Stimulated activated CD4-positive, alpha-beta T cell treated with anti-CD3 and anti-CD28 coated beads, Interleukin-12 subunit alpha, Interleukin-12 subunit beta, amount 100 ng/mL, for 4 hours (primary cell): ENCODE data around the gene AFAP1.

ENCODE experiments used
- DNase-seq: peaks from one replicate; pipeline ENCODE4 v3.0.0-alpha.2; 2020

The AFAP1 gene

DNA sequence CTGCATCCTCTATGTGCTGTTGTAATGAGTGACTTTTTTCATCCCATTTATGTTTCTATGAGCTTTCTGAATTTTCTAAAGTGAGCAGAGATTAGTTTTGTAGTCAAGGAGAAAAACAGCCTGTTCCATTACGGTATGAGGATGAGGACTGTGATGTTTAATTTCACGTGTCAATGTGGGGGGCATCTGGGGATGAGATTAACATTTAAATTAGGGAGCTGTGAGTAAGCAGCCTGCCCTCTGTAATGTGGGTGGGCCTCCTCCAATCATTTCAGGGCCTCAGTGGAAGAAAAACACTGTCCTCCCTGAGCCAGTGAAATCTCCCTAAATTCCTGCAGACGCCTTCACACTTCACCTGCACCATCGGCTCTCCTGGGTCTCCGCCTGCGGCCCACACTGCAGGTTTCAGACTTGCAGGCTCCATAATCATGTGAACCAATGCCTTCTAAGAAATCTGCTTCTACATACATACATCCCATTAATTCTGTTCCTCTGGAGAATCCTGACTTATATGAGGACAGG is 121.7 kb downstream of the AFAP1 start:
- DNase-seq = no peak

DNA sequence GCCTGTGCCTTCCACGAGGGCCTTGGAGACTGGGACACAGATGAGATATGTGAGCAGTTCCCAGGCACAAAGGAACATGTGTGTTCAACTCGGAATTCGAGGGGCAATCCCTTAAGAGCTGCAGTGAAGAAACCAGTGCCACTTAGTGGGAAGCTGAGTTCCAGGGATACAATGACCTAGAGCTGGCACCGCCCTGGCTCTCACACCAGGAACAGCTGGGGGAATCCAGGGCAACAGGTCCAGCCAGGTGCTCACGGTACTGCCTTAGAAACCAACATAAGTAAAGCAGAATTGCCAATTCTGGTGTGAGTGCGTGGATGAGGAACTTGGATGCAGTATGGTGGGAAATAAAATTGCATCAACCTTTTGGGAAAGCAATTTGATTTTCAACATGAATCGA is 122.9 kb downstream of the AFAP1 start:
- no peak for DNase-seq

DNA sequence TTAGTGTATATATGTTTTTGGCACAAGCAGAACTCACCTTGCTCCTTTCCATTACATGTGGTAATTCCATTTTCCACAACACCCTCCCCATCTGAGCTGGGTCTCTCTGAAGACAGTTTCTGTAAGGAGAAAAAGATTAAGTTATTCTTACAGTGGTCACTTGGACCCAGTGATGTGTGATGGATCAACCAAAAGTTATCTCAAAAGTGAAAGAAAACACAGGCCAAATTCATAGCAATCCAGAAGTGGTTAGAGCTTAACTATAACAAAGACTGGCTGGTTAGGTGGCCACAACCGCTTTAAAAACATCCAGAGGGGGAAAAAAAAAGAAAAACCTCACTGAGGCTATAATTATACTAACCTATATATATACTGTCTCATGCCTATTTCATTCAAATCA is 123.7 kb downstream of the AFAP1 start:
- DNase-seq = no peak

- no peak for DNase-seq
Measured at GRCh38 chr4:7815562-7815961, 124.1 kb downstream of the AFAP1 start.

DNA sequence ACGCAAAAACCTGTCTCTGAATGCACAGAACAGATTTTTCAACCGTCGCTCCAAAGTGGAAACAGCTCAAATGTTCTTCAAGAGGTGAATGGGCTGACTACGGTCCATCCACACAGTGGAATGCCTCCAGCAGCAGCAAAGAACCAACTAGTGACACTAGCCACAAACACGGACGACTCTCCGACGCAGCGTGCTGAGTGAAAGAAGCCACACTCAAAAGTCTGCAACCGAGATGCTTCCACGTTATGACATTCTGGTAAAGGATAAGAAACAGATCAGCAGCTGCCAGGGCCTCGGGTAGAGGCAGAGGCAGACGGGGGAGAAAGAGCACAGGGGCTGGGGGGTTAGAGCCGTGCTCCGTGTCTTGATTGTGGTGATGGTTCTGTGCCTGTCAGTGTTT is 125.2 kb downstream of the AFAP1 start:
- no peak for DNase-seq

- no peak for DNase-seq
Measured at GRCh38 chr4:7813674-7814073, 126.0 kb downstream of the AFAP1 start.

DNA sequence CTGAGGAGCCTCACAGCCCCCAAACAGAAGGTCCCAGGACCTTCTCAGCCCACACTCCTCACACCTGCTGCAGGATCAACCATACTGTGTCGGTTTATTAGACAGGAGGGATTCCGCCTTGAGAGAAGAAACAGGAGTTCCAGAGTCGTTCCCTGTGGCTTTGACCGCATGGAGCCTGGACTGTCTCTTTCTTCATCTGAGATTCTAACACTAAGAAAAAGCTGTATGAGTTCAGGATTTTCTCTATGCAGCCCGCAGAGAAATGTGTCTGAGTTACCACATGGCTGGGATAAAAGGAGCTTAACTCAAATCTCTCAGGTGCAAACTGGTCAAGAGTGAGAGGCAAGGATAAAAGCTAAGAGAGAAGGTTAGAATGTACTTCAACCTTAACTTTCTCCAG is 126.7 kb downstream of the AFAP1 start:
- DNase-seq = no peak

DNA sequence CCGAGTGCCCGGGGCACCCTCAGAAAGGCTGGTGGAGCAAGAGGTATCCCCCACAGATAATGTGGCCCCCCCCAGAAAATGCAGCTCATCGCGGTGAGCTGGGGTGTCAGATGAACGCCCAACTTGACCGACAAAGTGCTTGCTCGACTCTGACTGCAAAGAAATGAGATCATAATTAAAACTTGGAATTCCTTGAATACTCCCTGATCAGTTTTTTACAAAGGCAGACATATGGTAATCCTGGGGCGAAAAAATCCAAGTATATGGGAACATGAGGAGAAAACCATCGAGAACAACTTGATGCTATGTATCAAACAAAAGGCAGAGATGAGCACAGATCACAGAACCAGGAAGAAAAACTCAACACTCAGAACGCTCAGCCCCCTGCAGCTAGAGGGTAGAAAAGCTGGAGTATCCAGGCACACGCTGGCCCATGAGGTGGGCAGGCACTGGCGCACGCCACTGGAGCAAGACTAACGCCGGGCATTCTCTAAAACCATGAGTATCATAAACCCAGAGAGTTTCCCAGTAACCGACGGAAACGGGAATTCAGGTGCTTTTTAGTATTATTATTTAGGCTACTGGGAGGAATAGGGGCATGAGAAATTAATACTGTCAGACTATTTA is 127.3 kb downstream of the AFAP1 start:
- DNase-seq = no peak

- DNase-seq = no peak
Measured at GRCh38 chr4:7811536-7812191, 128.0 kb downstream of the AFAP1 start.

- DNase-seq = no peak
Measured at GRCh38 chr4:7810783-7811535, 128.7 kb downstream of the AFAP1 start.

- DNase-seq = no peak
Measured at GRCh38 chr4:7808752-7809151, 130.9 kb downstream of the AFAP1 start.

DNA sequence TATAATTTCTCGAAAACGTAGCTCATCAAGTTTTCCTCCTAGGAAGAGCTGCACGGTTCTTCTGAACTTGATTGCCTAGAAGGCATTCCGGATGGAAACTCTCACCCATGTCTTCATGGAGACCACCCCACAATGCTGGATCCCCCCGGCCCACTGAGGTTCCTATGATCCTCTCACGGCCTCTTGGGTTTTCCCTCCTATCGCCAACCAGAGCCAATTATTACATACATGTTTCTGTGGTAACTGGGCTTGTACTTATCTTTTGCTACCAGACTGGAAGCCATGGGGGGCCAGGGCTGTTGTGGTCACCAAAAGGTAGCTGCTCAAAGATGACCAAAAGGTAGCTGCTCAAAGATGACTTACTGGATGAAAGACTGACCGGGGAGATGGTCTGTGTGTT is 131.5 kb downstream of the AFAP1 start:
- DNase-seq = no peak

- DNase-seq = no peak
Measured at GRCh38 chr4:7807351-7807921, 132.2 kb downstream of the AFAP1 start.

DNA sequence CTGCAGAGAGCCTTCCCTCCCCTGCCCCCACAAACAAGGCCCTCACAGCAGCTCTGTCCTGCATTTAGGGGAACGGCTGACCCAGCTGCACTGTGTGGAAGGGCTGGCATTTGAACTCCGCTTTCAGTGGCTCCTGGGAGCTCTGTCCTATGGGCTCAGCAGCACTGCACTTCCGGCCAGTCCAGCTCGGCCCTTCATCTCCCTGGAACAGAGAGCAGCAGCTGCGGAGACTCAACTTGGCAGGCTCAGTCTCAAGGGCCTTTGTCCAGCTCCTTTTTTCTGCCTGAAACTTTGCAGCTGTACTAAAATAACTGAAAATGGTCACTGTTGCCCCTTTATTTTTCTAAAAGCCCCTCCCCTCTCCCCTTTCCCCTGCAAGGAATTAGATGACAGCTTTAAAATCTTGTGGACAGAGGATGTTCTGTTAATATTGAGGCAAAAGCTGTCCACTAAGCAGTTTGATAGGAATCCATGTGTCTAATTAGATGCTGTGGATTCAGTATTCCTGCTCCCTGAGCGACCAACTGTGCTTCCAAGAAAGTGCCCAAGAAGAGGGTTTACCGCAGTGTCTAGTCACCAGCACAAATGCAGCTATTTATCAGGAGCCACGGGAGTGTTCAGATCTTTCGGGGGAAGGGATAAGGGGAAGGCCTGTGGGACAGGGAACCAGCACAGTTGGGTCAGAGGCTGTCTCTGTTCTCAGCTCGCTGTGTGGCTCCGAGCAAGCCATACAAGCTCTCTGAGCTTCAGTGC is 133.1 kb downstream of the AFAP1 start:
- DNase-seq = no peak

GRCh38 chr4:7805533-7806337 is 133.9 kb downstream of the AFAP1 start:
- DNase-seq = no peak

DNA sequence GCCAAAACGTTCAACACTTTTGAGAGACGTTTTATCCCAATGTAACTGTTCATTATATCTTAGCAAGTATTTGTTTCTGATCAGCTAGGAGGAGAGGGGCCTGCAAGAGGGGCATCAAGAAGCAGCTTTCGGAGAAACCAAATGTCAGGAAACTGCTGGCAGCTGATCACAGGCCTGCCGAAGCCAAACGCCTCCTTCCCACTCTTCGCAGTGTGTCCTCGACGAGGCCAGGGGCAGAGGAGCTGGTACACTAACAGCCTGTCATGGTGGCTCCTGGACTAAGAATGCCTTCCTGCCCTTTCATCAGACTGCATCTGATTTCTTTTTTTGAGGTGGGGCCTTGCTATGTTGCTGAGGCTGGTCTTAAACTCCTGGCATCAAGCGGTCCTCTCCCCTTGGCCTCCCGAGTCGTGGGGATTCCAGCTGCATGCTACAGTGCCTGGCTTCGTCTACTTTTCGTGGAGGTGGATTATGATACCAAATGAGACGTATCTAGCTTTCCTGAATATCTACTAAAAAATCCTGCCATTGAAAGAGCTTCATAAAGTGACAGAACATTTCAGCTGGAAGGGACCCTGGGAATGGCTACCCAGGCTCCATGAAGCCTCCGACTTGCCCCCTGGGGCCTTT is 134.8 kb downstream of the AFAP1 start:
- DNase-seq = no peak

DNA sequence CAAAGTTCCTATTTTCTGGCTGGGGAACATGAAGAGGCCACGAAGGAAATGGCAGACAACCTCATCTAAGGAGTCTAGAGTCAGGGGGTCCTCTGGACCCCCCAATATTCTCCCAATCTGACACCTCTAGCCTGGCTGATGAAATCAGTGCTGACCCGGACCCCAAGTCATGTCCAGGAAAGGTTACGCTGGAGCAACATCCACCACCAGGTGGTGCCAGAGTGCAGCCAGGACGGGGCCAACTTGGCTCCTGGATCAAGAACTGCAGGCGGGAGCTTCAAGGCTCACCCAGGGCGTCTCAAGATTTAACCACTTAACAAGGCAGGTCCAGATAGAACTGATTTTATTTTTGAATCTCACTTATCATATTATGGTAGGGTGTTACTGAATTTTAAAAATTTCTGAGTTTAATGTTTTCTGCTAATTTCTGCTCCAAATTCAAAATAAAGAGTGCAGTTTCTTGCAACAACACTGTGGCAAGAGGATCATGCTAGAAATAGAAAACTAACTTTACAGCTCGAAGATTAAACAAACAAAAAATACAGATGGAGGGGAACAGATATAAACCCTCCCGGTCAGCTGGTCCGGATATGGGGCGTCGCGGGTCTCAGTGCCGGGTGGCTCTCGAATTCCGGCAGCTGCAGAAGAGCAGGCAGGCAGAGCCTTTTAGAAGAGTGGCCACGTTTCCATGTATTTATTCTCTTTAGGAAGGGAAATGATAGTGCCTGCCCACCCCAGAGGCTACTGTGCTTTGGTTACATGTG is 135.5 kb downstream of the AFAP1 start:
- DNase-seq = peak; percentile 85

GRCh38 chr4:7803371-7803770 is 136.3 kb downstream of the AFAP1 start:
- DNase-seq = no peak

- DNase-seq = peak; percentile 80
Measured at GRCh38 chr4:7802093-7802726, 137.5 kb downstream of the AFAP1 start.

DNA sequence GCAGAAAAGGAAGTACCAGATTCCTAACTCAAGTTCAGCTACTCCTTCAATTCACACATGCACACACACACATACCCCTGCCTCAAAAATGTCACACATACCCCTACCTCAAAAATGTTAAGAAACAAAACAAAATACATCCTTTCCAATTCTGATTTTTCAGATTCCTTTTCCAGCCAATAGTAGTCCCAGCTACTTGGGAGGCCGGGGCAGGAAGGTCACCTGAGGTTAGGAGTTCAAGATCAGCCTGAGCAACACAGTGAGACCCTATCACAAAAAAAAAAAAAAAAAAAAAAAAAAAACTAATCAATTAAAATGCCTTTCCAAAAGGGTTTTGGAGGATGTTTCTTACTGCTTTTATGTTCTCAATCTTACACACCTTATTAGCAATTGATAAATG is 138.0 kb downstream of the AFAP1 start:
- DNase-seq = no peak
